Measurements from ENCODE around the gene PLEKHA6. TPM values are rescaled to one million over a fixed set of nuclear protein-coding genes. Genes with fewer than 3 reads are reported as not detected.

Gene PLEKHA6
- total RNA-seq, 4 donors from 2014 or later: 4.3 to 13.2 (median 7.7) TPM

- Histone ChIP-seq H3K4me1 (no peaks in the 10 kb centered on the region), H3K4me3 (no peak overlapping the region), H3K36me3 (no peaks in the 10 kb centered on the region), H3K27me3 (no peaks in the 10 kb centered on the region), H3K27ac (no peak overlapping the region), H3K9me3 (no peaks in the 10 kb centered on the region)
- intact Hi-C loops (cut with DNase I; ENCODE audit: low total_unique reads): no loop called here
- no peak for DNase-seq
- in situ Hi-C loops (cut with MboI; ENCODE audit: low sequenced_read_pairs in 4 of 4): loop anchor here in 1 of 4 donors (25.0 kb wide), 1 partner anchor 138 kb away; the partner anchor contains the start of gene PLEKHA6
- no peak for ATAC-seq
- TF ChIP-seq, protein P1, sequence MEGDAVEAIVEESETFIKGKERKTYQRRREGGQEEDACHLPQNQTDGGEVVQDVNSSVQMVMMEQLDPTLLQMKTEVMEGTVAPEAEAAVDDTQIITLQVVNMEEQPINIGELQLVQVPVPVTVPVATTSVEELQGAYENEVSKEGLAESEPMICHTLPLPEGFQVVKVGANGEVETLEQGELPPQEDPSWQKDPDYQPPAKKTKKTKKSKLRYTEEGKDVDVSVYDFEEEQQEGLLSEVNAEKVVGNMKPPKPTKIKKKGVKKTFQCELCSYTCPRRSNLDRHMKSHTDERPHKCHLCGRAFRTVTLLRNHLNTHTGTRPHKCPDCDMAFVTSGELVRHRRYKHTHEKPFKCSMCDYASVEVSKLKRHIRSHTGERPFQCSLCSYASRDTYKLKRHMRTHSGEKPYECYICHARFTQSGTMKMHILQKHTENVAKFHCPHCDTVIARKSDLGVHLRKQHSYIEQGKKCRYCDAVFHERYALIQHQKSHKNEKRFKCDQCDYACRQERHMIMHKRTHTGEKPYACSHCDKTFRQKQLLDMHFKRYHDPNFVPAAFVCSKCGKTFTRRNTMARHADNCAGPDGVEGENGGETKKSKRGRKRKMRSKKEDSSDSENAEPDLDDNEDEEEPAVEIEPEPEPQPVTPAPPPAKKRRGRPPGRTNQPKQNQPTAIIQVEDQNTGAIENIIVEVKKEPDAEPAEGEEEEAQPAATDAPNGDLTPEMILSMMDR (IDR thresholded peaks at IDR 0.05 in 4 of 5, conservative IDR thresholded peaks at IDR 0.05 in 1 of 5): no peak
- no peak for TF ChIP-seq POLR2A (IDR thresholded peaks at IDR 0.05)
Observed at GRCh38 chr1:204224655-204225054, 135.1 kb downstream of the PLEKHA6 start.

DNA sequence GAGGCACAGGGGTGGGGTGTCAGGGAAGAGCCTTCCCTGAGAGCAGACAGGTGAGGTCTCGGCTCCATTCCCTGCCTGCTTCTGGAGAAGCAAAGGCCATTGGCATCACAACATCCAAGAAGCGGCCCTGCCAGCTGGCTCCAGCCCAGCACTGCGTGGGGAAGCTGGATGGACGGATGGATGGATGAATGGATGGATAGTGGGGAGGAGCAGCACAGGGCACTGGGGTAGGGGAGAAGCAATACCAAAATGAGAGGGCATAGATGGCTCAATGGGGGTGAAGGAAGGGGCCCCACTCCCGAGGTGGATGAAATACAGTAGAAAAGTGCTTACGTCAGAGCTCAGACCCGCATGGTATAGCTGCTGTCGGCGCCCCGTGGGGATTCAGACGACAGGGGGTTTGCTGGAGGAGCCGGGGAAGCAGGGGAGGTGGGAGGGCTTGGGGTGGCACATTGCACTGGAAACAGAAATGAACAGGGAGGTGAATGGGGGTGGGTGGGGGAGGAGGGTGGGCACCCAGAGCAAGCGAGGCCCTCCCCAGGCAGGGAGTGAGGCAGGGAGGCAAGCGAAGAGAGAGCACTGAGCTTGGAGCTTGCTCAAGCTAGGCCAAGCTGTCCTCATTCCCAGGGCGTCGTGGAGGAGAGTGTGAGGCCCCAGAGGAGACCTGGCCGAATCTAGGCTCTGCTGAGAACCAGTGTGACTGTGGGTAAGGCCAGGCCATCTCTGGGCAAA is 136.4 kb downstream of the PLEKHA6 start:
- in situ Hi-C loops (cut with MboI; ENCODE audit: low sequenced_read_pairs in 4 of 4): loop anchor here in 1 of 4 donors (25.0 kb wide), 1 partner anchor 139 kb away; the partner anchor contains the start of gene PLEKHA6
- intact Hi-C loops (cut with DNase I; ENCODE audit: low total_unique reads): no loop called here
- H3K4me1 ChIP-seq: no peaks in the 10 kb centered on the region
- no peak overlapping the region for H3K4me3 ChIP-seq
- H3K9me3 ChIP-seq: no peaks in the 10 kb centered on the region
- H3K36me3 ChIP-seq: no peaks in the 10 kb centered on the region
- no peak overlapping the region for H3K27ac ChIP-seq
- DNase-seq (no peak), ATAC-seq (no peak)
- no peaks in the 10 kb centered on the region for H3K27me3 ChIP-seq
- TF ChIP-seq POLR2A (IDR thresholded peaks at IDR 0.05): no peak
- TF ChIP-seq, protein P1 (IDR thresholded peaks at IDR 0.05 in 4 of 5, conservative IDR thresholded peaks at IDR 0.05 in 1 of 5): no peak

- Histone ChIP-seq H3K4me3 (no peak overlapping the region), H3K36me3 (no peaks in the 10 kb centered on the region), H3K27me3 (no peaks in the 10 kb centered on the region), H3K9me3 (no peaks in the 10 kb centered on the region), H3K27ac (no peak overlapping the region), H3K4me1 (no peaks in the 10 kb centered on the region)
- ATAC-seq: no peak
- no peak for TF ChIP-seq POLR2A (IDR thresholded peaks at IDR 0.05)
- TF ChIP-seq, protein P1 (IDR thresholded peaks at IDR 0.05 in 4 of 5, conservative IDR thresholded peaks at IDR 0.05 in 1 of 5): no peak
- in situ Hi-C loops (cut with MboI; ENCODE audit: low sequenced_read_pairs in 4 of 4): loop anchor here in 1 of 4 donors (25.0 kb wide), 1 partner anchor 140 kb away; the partner anchor contains the start of gene PLEKHA6
- no peak for DNase-seq
- intact Hi-C loops (cut with DNase I; ENCODE audit: low total_unique reads): no loop called here
Observed at GRCh38 chr1:204222764-204223055, 137.0 kb downstream of the PLEKHA6 start.

DNA sequence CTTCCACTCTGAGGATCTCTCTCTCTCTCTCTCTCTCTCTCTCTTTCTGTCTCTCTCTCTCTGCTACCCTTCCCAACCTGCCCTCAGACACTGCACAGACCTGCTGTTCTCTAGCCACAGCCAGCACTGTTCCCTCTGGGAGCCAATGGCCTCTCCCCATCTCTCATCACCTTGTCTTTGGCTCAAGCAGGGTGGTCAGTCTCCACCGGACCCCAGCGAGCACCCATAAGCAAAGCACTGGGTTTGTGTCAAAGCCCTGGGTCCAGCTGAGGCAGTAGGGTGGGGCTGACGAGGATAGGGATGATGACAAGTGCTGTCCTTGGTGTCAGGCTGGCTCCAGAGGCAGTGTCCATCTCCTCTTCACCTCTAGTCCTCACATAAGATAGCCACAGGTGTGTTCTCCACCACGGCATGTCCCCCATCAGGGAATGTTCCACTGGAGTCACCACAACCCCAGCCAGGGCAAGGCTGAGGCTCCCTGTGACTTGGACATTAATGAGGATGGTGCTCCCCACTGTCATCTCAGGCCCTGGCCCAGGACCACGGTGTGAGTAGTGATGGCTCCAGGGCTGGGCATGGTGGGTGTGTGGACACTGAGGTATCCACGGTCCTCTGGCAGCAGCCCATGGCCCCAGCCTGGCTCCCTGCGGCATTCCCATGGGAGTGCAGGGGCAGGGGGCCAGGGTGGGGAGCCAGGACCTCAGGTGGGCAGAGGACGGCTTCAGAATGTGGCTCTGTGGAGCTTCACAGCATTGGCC is 137.5 kb downstream of the PLEKHA6 start:
- no peak for DNase-seq
- no peak for ATAC-seq
- H3K4me1 ChIP-seq: no peaks in the 10 kb centered on the region
- H3K9me3 ChIP-seq: no peaks in the 10 kb centered on the region
- H3K27ac ChIP-seq: no peak overlapping the region
- H3K36me3 ChIP-seq: no peaks in the 10 kb centered on the region
- H3K4me3 ChIP-seq: no peak overlapping the region
- H3K27me3 ChIP-seq: no peaks in the 10 kb centered on the region
- in situ Hi-C loops (cut with MboI; ENCODE audit: low sequenced_read_pairs in 4 of 4) (loop anchor here in 1 of 4 donors (25.0 kb wide), 1 partner anchor 140 kb away; the partner anchor contains the start of gene PLEKHA6), intact Hi-C loops (cut with DNase I; ENCODE audit: low total_unique reads) (no loop called here)
- no peak for TF ChIP-seq POLR2A (IDR thresholded peaks at IDR 0.05)
- TF ChIP-seq, protein P1 (IDR thresholded peaks at IDR 0.05 in 4 of 5, conservative IDR thresholded peaks at IDR 0.05 in 1 of 5): no peak
